K562 (cell line): ENCODE measurements around the gene GCNT2. TPM values are rescaled to one million over a fixed set of nuclear protein-coding genes. Genes with fewer than 3 reads are reported as not detected.

Experiments
- BCOR ChIP-seq: fragments of 450-650 bp; IDR thresholded peaks from 2 replicates; pipeline ENCODE4 v1.6.1; 2016
- CTBP1 ChIP-seq: fragments of 450-650 bp; IDR thresholded peaks from 2 replicates; pipeline ENCODE4 v1.6.1; 2016; ENCODE audit warnings: borderline replicate concordance
- E2F1 ChIP-seq: sonication (generic); formaldehyde crosslinking; IDR thresholded peaks from 2 replicates; pipeline ENCODE4 v1.8.1; 2023; ENCODE audit warnings: mild to moderate bottlenecking, missing genetic modification reagents, moderate library complexity
- ETV1 ChIP-seq: fragments of 450-650 bp; conservative IDR thresholded peaks from 2 replicates; pipeline ENCODE4 v1.6.1; 2016; ENCODE audit warnings: missing genetic modification characterization, control low read depth, low read depth, missing compliant biosample characterization
- FOXA3 ChIP-seq, 2 experiments: fragments of 450-650 bp in 1 of 2; sonication (generic) in 1 of 2; formaldehyde crosslinking; IDR thresholded peaks in 1 of 2; conservative IDR thresholded peaks in 1 of 2; 2 replicates each; pipeline versions ENCODE4 v1.4.0 to v1.8.0; 2020 to 2022; ENCODE audit warnings: mild to moderate bottlenecking in 2 of 2, missing genetic modification reagents in 1 of 2
- FOXM1 ChIP-seq, 2 experiments: fragments of 450-650 bp in 1 of 2; sonication (generic) in 1 of 2; formaldehyde crosslinking in 1 of 2; IDR thresholded peaks; 2 replicates each; pipeline versions ENCODE4 v1.6.1 to v1.9.0; 2017 to 2022; ENCODE audit warnings: low read depth in 2 of 2, mild to moderate bottlenecking in 2 of 2, missing genetic modification reagents in 1 of 2, moderate library complexity in 1 of 2
- GMEB1 ChIP-seq: fragments of 250-450 bp; sonication (Bioruptor Pico); IDR thresholded peaks from 2 replicates; pipeline ENCODE4 v1.4.0; 2020; ENCODE audit warnings: mild to moderate bottlenecking
- GTF2F1 ChIP-seq: IDR thresholded peaks from 2 replicates; pipeline ENCODE4 v1.6.1; 2011; ENCODE audit warnings: low read depth, low read length, improper control_type of control experiment
- JUND ChIP-seq, 2 experiments: IDR thresholded peaks; 2 replicates in 1 of 2; 3 replicates in 1 of 2; pipeline ENCODE4 v1.6.1; 2011; ENCODE audit warnings: borderline replicate concordance in 2 of 2, low read depth in 2 of 2, low read length in 2 of 2, improper control_type of control experiment in 1 of 2, missing biosample characterization in 1 of 2, missing genetic modification characterization in 1 of 2, missing genetic modification reagents in 1 of 2
- KLF6 ChIP-seq: fragments of 250-450 bp; sonication (Bioruptor Pico); IDR thresholded peaks from 2 replicates; pipeline ENCODE4 v1.4.0; 2020; ENCODE audit warnings: mild to moderate bottlenecking, moderate library complexity, borderline replicate concordance
- MNT ChIP-seq, 2 experiments: fragments of 450-650 bp; conservative IDR thresholded peaks; 2 replicates each; pipeline ENCODE4 v1.6.1; 2017; ENCODE audit warnings: mild to moderate bottlenecking in 2 of 2, moderate library complexity in 2 of 2
- SOX6 ChIP-seq: fragments of 450-650 bp; IDR thresholded peaks from 2 replicates; pipeline ENCODE4 v1.6.1; 2014; ENCODE audit warnings: mild to moderate bottlenecking
- SUPT5H ChIP-seq: fragments of 450-650 bp; IDR thresholded peaks from 2 replicates; pipeline ENCODE4 v1.6.1; 2016
- TAL1 ChIP-seq: fragments of 450-650 bp; IDR thresholded peaks from 2 replicates; pipeline ENCODE4 v1.6.1; 2016; ENCODE audit warnings: mild to moderate bottlenecking
- THAP7 ChIP-seq: fragments of 250-450 bp; sonication (Bioruptor Pico); IDR thresholded peaks from 2 replicates; pipeline ENCODE4 v1.5.0; 2021
- ZNF212 ChIP-seq: fragments of 450-650 bp; formaldehyde crosslinking; IDR thresholded peaks from 2 replicates; pipeline ENCODE4 v1.4.0; 2020; ENCODE audit warnings: mild to moderate bottlenecking
- ZNF79 ChIP-seq: fragments of 250-450 bp; sonication (Bioruptor Pico); IDR thresholded peaks from 2 replicates; pipeline ENCODE4 v1.4.0; 2020; ENCODE audit warnings: low read depth, mild to moderate bottlenecking, moderate library complexity
- polyA plus RNA-seq, 8 experiments: library from polyadenylated mRNA; depleted of rRNA in 4 of 8; stranded (reverse) in 5 of 8; unstranded in 3 of 8; fragments of >200 nt; fragmentation: Nextera tagmentation in 2 of 8; fragmentation: Illumina TruSeq in 1 of 8; extraction: Ambion mirVana in 2 of 8; extraction: Trizol in 1 of 8; gene quantifications; 2 replicates each; pipeline versions ENCODE4 v1.2.1 to v1.2.3, GENCODE V29; 2011 to 2014; ENCODE audit warnings: inconsistent platforms in 1 of 8, missing spikeins in 1 of 8
- total RNA-seq, 7 experiments: library from RNA; depleted of rRNA in 6 of 7; stranded (reverse); fragments of >200 nt in 6 of 7; fragmentation: Illumina TruSeq in 2 of 7; extraction: Trizol in 2 of 7; gene quantifications; 2 replicates each; pipeline versions ENCODE4 v1.2.1 to v1.2.3, GENCODE V29; 2011 to 2021; ENCODE audit warnings: low replicate concordance in 1 of 7
- TF ChIP-seq, protein P1 (sequence below): sonication (generic); formaldehyde crosslinking; IDR thresholded peaks from 2 replicates; pipeline ENCODE4 v1.8.0; 2023; ENCODE audit warnings: mild to moderate bottlenecking, missing genetic modification reagents

The GCNT2 gene
- total and polyA plus RNA-seq, 9 of the 15 experiments (the other 6 are each of a cell fraction or from before 2014, with no cell fraction given) = 0.78 to 2.6 (median 1.6) TPM

GRCh38 chr6:10643201-10643651, 122.1 kb downstream of the GCNT2 start (continued):
- TF ChIP-seq MNT (conservative IDR thresholded peaks at IDR 0.05) (peak in 1 of 2 experiments; percentile 34; a peak in 1 of 4 replicates), FOXM1 (IDR thresholded peaks at IDR 0.05; ENCODE audit: low read depth) (no peak; the same call in 1 of the 2 replicates), FOXM1 (CRISPR knock-in tag; IDR thresholded peaks at IDR 0.05; ENCODE audit: low read depth) (no peak), KLF6 (CRISPR knock-in tag) (no peak), THAP7 (CRISPR knock-in tag) (no peak), GMEB1 (CRISPR knock-in tag) (no peak), SUPT5H (no peak), CTBP1 (peak; percentile 82), ZNF212 (CRISPR knock-in tag) (0 out of 2 replicates have a peak, but pooled peaks have one; percentile 38), SOX6 (peak; percentile 56; the same call in 1 of the 2 replicates), FOXA3 (CRISPR knock-in tag; conservative IDR thresholded peaks at IDR 0.05 in 1 of 2, IDR thresholded peaks at IDR 0.05 in 1 of 2) (0 out of 4 replicates have a peak, but pooled peaks of 1 of the 2 experiments have one; percentile 15), GTF2F1 (no peak), BCOR (peak; percentile 67), E2F1 (CRISPR knock-in tag) (no peak), ZNF79 (no peak), JUND (IDR thresholded peaks at IDR 0.05; ENCODE audit: borderline replicate concordance, low read depth, low read length) (0 out of 2 replicates have a peak, but pooled peaks have one; percentile 26), JUND (tag; IDR thresholded peaks at IDR 0.05; ENCODE audit: borderline replicate concordance, low read depth, low read length) (peak; percentile 15; the same call in 1 of the 3 replicates), TAL1 (0 out of 2 replicates have a peak, but pooled peaks have one; percentile 8), ETV1 (tag) (peak; percentile 56)
- TF ChIP-seq, protein P1, sequence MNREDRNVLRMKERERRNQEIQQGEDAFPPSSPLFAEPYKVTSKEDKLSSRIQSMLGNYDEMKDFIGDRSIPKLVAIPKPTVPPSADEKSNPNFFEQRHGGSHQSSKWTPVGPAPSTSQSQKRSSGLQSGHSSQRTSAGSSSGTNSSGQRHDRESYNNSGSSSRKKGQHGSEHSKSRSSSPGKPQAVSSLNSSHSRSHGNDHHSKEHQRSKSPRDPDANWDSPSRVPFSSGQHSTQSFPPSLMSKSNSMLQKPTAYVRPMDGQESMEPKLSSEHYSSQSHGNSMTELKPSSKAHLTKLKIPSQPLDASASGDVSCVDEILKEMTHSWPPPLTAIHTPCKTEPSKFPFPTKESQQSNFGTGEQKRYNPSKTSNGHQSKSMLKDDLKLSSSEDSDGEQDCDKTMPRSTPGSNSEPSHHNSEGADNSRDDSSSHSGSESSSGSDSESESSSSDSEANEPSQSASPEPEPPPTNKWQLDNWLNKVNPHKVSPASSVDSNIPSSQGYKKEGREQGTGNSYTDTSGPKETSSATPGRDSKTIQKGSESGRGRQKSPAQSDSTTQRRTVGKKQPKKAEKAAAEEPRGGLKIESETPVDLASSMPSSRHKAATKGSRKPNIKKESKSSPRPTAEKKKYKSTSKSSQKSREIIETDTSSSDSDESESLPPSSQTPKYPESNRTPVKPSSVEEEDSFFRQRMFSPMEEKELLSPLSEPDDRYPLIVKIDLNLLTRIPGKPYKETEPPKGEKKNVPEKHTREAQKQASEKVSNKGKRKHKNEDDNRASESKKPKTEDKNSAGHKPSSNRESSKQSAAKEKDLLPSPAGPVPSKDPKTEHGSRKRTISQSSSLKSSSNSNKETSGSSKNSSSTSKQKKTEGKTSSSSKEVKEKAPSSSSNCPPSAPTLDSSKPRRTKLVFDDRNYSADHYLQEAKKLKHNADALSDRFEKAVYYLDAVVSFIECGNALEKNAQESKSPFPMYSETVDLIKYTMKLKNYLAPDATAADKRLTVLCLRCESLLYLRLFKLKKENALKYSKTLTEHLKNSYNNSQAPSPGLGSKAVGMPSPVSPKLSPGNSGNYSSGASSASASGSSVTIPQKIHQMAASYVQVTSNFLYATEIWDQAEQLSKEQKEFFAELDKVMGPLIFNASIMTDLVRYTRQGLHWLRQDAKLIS (CRISPR knock-in tag) = no peak
